Endometrium (tissue), 2 donors: ENCODE results near the gene RASIP1.
"Not testable (repeated sequence)": the region's sequence is repeated elsewhere in the genome, so short reads cannot be mapped to it uniquely, and the experiment has no call there.

Source experiments
- FAIRE-seq: peaks from 2 replicates; lab custom pipeline; 2012; peaks lifted over from hg19 to GRCh38; lab: Jason Lieb, UNC
- donor health status: control.
- donor health status: control.

RASIP1 gene

DNA sequence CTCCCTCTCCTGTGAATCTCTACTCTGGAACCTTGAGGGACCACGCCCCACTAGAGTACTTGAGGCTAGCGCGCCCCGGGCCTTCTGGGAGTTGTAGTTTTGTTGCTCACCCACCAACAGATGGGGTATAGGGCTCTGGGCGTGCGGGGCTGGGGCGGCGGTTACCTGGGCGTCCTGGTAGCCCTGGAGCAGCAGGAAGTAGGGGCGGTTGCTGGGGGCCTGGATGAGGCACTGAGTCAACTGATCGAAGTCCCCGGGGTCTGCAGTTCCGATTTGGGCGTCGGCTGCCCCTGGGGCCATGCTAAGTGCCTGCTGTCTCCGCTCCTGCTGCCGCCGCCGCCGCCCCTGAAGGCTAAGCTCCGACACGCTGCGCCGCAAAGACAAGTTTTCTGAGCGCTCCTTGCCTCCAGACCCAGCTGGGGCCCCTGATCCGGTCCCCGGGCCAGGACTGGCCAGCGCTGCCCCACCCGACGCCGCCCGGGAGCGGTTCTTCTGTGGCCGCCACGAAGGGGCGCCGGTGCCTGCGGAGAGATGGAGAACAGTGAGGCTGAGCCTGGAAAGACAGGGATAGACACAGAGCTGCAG, 5.3 kb downstream of the RASIP1 start:
- no peak for FAIRE-seq

- no peak for FAIRE-seq
Measured at GRCh38 chr19:48734625-48735024, 5.8 kb downstream of the RASIP1 start.

- no peak for FAIRE-seq
Measured at GRCh38 chr19:48731452-48731851, 9.0 kb downstream of the RASIP1 start.

- no peak for FAIRE-seq
Measured at GRCh38 chr19:48728911-48729664, 11.3 kb downstream of the RASIP1 start.

GRCh38 chr19:48726556-48726955, 13.9 kb downstream of the RASIP1 start:
- FAIRE-seq = no peak

GRCh38 chr19:48724796-48725753, 15.3 kb downstream of the RASIP1 start:
- FAIRE-seq = no peak

DNA sequence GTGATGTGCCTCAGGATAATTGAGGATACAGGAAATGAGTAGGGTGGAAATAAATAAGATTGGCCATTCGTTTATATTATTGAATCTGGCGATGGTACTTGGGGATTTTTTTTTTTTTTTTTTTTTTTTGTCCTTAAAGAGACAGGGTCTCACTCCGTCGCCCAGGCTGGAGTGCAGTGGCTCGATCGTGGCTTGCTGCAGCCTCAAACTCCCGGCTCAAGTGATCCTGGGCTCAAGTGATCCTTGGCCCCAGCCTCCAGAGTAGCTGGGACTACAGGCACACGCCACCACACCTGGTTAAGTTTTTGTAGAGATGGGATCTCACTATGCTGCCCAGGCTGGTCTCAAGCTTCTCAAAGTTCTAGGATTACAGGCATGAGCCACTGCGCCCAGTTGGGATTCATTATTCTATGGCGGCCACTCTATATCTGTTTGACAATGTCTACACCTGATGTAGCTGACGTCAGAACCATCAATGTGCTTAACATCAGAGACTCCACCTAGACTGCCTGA, 18.2 kb downstream of the RASIP1 start:
- no peak for FAIRE-seq

GRCh38 chr19:48720613-48721296, 19.7 kb downstream of the RASIP1 start:
- FAIRE-seq = peak; percentile 96

DNA sequence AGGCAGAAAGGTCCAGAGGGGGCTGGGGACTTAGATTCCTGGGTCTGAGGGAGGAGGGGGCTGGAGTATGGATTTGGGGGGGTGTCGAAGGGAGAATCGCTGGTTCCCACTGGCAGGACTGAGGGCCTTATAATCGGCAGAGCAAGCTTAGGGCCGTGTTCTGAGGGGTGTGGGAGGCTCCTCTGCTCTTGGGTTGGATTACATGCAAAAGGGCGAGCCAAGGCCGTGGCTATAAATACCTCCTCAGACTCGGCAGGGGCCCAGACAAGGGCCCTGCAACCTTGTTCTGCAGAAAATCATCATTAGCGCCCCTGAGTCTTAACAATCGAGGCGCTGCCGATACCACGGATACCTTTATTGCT, 20.2 kb downstream of the RASIP1 start:
- no peak for FAIRE-seq

- FAIRE-seq = no peak
Measured at GRCh38 chr19:48719263-48720171, 20.9 kb downstream of the RASIP1 start, which contains the start of gene MAMSTR. Gene MAMSTR (minus strand): TSS chr19:48719725. CDS start chr19:48719031, 694 bp downstream.

GRCh38 chr19:48718711-48719231, 21.6 kb downstream of the RASIP1 start:
- no peak for FAIRE-seq

GRCh38 chr19:48718106-48718505, 22.3 kb downstream of the RASIP1 start:
- not testable (repeated sequence) for FAIRE-seq

GRCh38 chr19:48716562-48717291, 23.7 kb downstream of the RASIP1 start:
- no peak for FAIRE-seq

GRCh38 chr19:48715681-48716171, 24.7 kb downstream of the RASIP1 start:
- FAIRE-seq = no peak

- FAIRE-seq = no peak
Measured at GRCh38 chr19:48714759-48715675, 25.4 kb downstream of the RASIP1 start.

- FAIRE-seq = peak; percentile 98
Measured at GRCh38 chr19:48713864-48714755, 26.3 kb downstream of the RASIP1 start.
